HepG2 (cell line): ENCODE measurements around the gene IL3. TPM values are rescaled to one million over a fixed set of nuclear protein-coding genes. Genes with fewer than 3 reads are reported as not detected.
A peak's percentile ranks its signal among the peaks of the same experiment; 100 is the strongest.

Experiments
- ATAC-seq: fragments of 200-7000 bp; cut with Tn5 transposase; 3 replicates; pipeline ENCODE4 v1.9.1; 2020; ENCODE audit warnings: mild to moderate bottlenecking, moderate library complexity
- BruUV-seq: library from RNA; stranded (reverse); fragments of 400-500 nt; replicated peaks from 2 replicates; lab custom pipeline; 2021; lab: Mats Ljungman, UMichigan
- CTCF ChIA-PET: fragments of 300-600 bp; formaldehyde crosslinking; extraction: SDS; loops from one replicate; lab custom pipeline; 2021; ENCODE audit warnings: low total read pairs, inconsistent platforms, low intra/inter-chr PET ratio; lab: Yijun Ruan, JAX
- POLR2A ChIA-PET: fragments of 350-600 bp; sonication (Branson Sonifier 250); formaldehyde crosslinking; loops from one replicate; lab custom pipeline; 2020; ENCODE audit warnings: antibody characterized with exemption, inconsistent platforms; lab: Yijun Ruan, JAX
- DNase-seq: peaks from one replicate; pipeline ENCODE4 v3.0.0-alpha.2; 2015; ENCODE audit warnings: low spot score
- FAIRE-seq: peaks from 3 replicates; lab custom pipeline; 2011; peaks lifted over from hg19 to GRCh38; lab: Jason Lieb, UNC
- H2AFZ ChIP-seq: one replicate; pipeline ENCODE4 v1.6.1; 2011; ENCODE audit warnings: low read length, inconsistent platforms
- H3K27ac ChIP-seq: fragments of 300-600 bp; 3 replicates; pipeline ENCODE4 v1.8.0; 2011; ENCODE audit warnings: mixed run types, mild to moderate bottlenecking, mixed read lengths, low read length, inconsistent platforms; ENCODE audit not compliant: insufficient read depth; ENCODE audit errors: extremely low read length
- H3K27me3 ChIP-seq, 2 experiments: fragments of 200-600 bp in 1 of 2; 2 replicates in 1 of 2; 3 replicates in 1 of 2; pipeline versions ENCODE4 v1.6.0 to v1.8.0; 2011; ENCODE audit warnings: low read length in 2 of 2, mild to moderate bottlenecking in 2 of 2, moderate library complexity in 2 of 2, inconsistent platforms in 1 of 2; ENCODE audit not compliant: insufficient read depth in 2 of 2, control insufficient read depth in 1 of 2
- H3K36me3 ChIP-seq, 2 experiments: fragments of 200-600 bp in 1 of 2; replicated peaks in 1 of 2; 2 replicates in 1 of 2; 3 replicates in 1 of 2; pipeline versions ENCODE4 v1.5.1 to v1.8.0; 2011; ENCODE audit warnings: low read length in 2 of 2, inconsistent platforms in 1 of 2; ENCODE audit not compliant: insufficient read depth in 2 of 2, control insufficient read depth in 1 of 2
- H3K4me1 ChIP-seq: 2 replicates; pipeline ENCODE4 v1.5.1; 2012; ENCODE audit warnings: low read length, inconsistent platforms; ENCODE audit not compliant: insufficient read depth
- H3K4me2 ChIP-seq: 2 replicates; pipeline ENCODE4 v1.6.0; 2011; ENCODE audit warnings: low read depth, low read length, inconsistent platforms
- H3K4me3 ChIP-seq, 3 experiments: fragments of 200-600 bp in 1 of 3; sonication (generic), shearing (Covaris generic) in 1 of 3; replicated peaks in 1 of 3; 2 replicates each; pipeline ENCODE4 v1.5.1; 2011 to 2016; ENCODE audit warnings: low read length in 3 of 3, inconsistent platforms in 2 of 3, low read depth in 2 of 3, mild to moderate bottlenecking in 2 of 3, control low read depth in 1 of 3, mixed read lengths in 1 of 3; ENCODE audit not compliant: insufficient read depth in 1 of 3
- H3K79me2 ChIP-seq: one replicate; pipeline ENCODE4 v1.6.1; 2011; ENCODE audit warnings: low read length, inconsistent platforms; ENCODE audit not compliant: insufficient read depth
- H3K9ac ChIP-seq: 2 replicates; pipeline ENCODE4 v1.6.0; 2011; ENCODE audit warnings: mild to moderate bottlenecking, low read depth, low read length, inconsistent platforms; ENCODE audit not compliant: insufficient read depth
- H3K9me3 ChIP-seq: 2 replicates; pipeline ENCODE4 v1.5.1; 2012; ENCODE audit warnings: mild to moderate bottlenecking, low read length
- H4K20me1 ChIP-seq: 2 replicates; pipeline ENCODE4 v1.6.0; 2011; ENCODE audit warnings: inconsistent platforms, mild to moderate bottlenecking, low read length, moderate library complexity; ENCODE audit not compliant: insufficient read depth
- BCL6 ChIP-seq: IDR thresholded peaks from 2 replicates; pipeline ENCODE4 v1.6.1; 2016; ENCODE audit warnings: missing genetic modification reagents, missing compliant biosample characterization
- DR1 ChIP-seq: sonication (generic); formaldehyde crosslinking; IDR thresholded peaks from 2 replicates; pipeline ENCODE4 v1.8.0; 2021; ENCODE audit warnings: mild to moderate bottlenecking, missing genetic modification reagents, inconsistent platforms
- FOSL2 ChIP-seq: sonication (generic); formaldehyde crosslinking; IDR thresholded peaks from 2 replicates; pipeline ENCODE4 v1.4.0; 2020; ENCODE audit warnings: missing genetic modification reagents
- GATAD1 ChIP-seq: IDR thresholded peaks from 2 replicates; pipeline ENCODE4 v1.6.1; 2016; ENCODE audit warnings: missing genetic modification reagents, missing compliant biosample characterization
- MED13 ChIP-seq: sonication (generic); formaldehyde crosslinking; IDR thresholded peaks from 2 replicates; pipeline ENCODE4 v1.5.0; 2020; ENCODE audit warnings: missing genetic modification reagents
- NAIF1 ChIP-seq: sonication (generic); formaldehyde crosslinking; IDR thresholded peaks from 2 replicates; pipeline ENCODE4 v1.5.0; 2020; ENCODE audit warnings: mild to moderate bottlenecking, missing genetic modification reagents, borderline replicate concordance
- NR2F6 ChIP-seq, 2 experiments: IDR thresholded peaks; 2 replicates each; pipeline ENCODE4 v1.6.1; 2016; ENCODE audit warnings: antibody characterized with exemption in 1 of 2, mild to moderate bottlenecking in 1 of 2
- NRL ChIP-seq: sonication (generic); formaldehyde crosslinking; IDR thresholded peaks from 2 replicates; pipeline ENCODE4 v1.5.0; 2020; ENCODE audit warnings: missing genetic modification reagents, mild to moderate bottlenecking, moderate library complexity, borderline replicate concordance
- RAD21 ChIP-seq: fragments of 450-650 bp; formaldehyde crosslinking; IDR thresholded peaks from 2 replicates; pipeline ENCODE4 v1.5.0; 2020; ENCODE audit warnings: mild to moderate bottlenecking
- SMAD3 ChIP-seq: sonication (generic); formaldehyde crosslinking; IDR thresholded peaks from 2 replicates; pipeline ENCODE4 v1.4.0; 2020; ENCODE audit warnings: missing genetic modification reagents
- in situ Hi-C: cut with HindIII; loops from 2 replicates; pipeline ENCODE4 v1.10.0; 2017; ENCODE audit warnings: low pct_unique_long_range_greater_than_20kb; ENCODE audit not compliant: extremely low pct_ligation_motif_present
- intact Hi-C: fragments of 100-400 bp; cut with micrococcal nuclease; formaldehyde crosslinking; loops from one replicate; pipeline ENCODE4 v1.10.0; 2022; ENCODE audit not compliant: unreplicated experiment
- polyA plus RNA-seq, 8 experiments: library from polyadenylated mRNA; depleted of rRNA in 3 of 8; stranded (reverse) in 7 of 8; unstranded in 1 of 8; fragments of >200 nt; fragmentation: Illumina TruSeq in 4 of 8; extraction: Trizol in 4 of 8; gene quantifications; 2 replicates each; pipeline versions ENCODE4 v1.2.1 to v1.2.3, GENCODE V29; 2011 to 2016; ENCODE audit warnings: low read depth in 4 of 8, missing spikeins in 1 of 8, mixed read lengths in 1 of 8; ENCODE audit not compliant: insufficient read depth in 1 of 8
- total RNA-seq, 5 experiments: library from RNA; depleted of rRNA; stranded (reverse); fragments of >200 nt; fragmentation: Illumina TruSeq; extraction: Trizol; gene quantifications; 2 replicates each; pipeline ENCODE4 v1.2.3, GENCODE V29; 2016; ENCODE audit warnings: low read depth in 1 of 5
- TF ChIP-seq, protein P1 (sequence below): sonication (generic); formaldehyde crosslinking; IDR thresholded peaks from 2 replicates; pipeline ENCODE4 v1.4.0; 2020; ENCODE audit warnings: missing genetic modification reagents, borderline replicate concordance
- TF ChIP-seq, protein P2 (sequence below): sonication (generic); formaldehyde crosslinking; IDR thresholded peaks from 2 replicates; pipeline ENCODE4 v1.5.0; 2020; ENCODE audit warnings: mild to moderate bottlenecking, missing genetic modification reagents
- TF ChIP-seq, protein P3 (sequence below): conservative IDR thresholded peaks from 2 replicates; pipeline ENCODE4 v1.6.1; 2018; ENCODE audit warnings: missing genetic modification reagents
- TF ChIP-seq, protein P4 (sequence below): sonication (generic); formaldehyde crosslinking; IDR thresholded peaks from 2 replicates; pipeline ENCODE4 v1.4.0; 2020; ENCODE audit warnings: missing genetic modification reagents
- TF ChIP-seq, protein P5 (sequence below): sonication (generic); formaldehyde crosslinking; IDR thresholded peaks from 2 replicates; pipeline ENCODE4 v1.4.0; 2020; ENCODE audit warnings: missing genetic modification reagents

IL3 gene
- total and polyA plus RNA-seq, 2 of the 13 experiments (the other 11 are each of a cell fraction or from before 2014, with no cell fraction given) = not detected

DNA sequence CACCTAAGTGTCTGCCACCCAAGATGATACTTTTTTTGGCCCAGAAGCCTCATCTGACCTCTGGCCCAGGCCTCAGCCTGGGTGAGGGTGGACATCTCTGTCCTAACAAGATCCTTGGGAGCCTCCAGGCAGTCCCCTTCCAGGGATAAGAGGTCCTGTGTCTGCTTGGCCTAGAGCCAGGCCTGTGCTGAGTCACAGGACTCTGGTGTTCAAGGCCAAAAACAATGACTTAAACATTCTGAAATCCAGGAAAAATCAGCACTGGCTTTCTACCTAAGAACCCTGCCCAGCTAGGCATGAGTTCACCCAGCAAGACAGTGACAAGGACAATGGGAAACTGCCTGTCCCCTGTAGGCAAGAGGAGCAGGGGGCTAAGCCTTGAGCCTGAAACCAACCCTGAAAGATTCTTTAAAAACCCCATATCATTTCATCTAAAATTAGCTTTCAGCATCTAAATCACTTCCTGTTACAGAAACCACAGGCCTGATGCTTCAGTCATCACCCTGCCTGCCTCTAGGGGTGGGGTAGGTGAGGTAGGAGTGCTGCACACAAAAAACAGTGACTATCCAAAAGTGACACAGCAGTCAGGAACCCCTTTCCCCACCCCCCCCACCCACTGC, 43.0 kb downstream of the IL3 start:
- Histone ChIP-seq H4K20me1 (no peaks in the 10 kb centered on the region), H3K4me3 (no peak overlapping the region), H3K9ac (no peak overlapping the region), H3K36me3 (no peaks in the 10 kb centered on the region), H3K4me1 (peaks cover 8% of the 10 kb centered on the region; the same call in 1 of the 2 replicates), H2AFZ (no peak overlapping the region), H3K27me3 (no peaks in the 10 kb centered on the region; a peak in 1 of 5 replicates), H3K27ac (no peak overlapping the region), H3K9me3 (no peaks in the 10 kb centered on the region), H3K79me2 (no peaks in the 10 kb centered on the region), H3K4me2 (no peak overlapping the region)
- TF ChIP-seq NAIF1 (CRISPR knock-in tag) (no peak), NR2F6 (IDR thresholded peaks at IDR 0.05) (no peak), NR2F6 (CRISPR knock-in tag; IDR thresholded peaks at IDR 0.05) (no peak), NRL (CRISPR knock-in tag) (no peak), BCL6 (CRISPR knock-in tag) (peak; percentile 75), MED13 (no peak), DR1 (no peak), GATAD1 (no peak), SMAD3 (CRISPR knock-in tag) (no peak), RAD21 (no peak), FOSL2 (peak; percentile 78)
- TF ChIP-seq, protein P1, sequence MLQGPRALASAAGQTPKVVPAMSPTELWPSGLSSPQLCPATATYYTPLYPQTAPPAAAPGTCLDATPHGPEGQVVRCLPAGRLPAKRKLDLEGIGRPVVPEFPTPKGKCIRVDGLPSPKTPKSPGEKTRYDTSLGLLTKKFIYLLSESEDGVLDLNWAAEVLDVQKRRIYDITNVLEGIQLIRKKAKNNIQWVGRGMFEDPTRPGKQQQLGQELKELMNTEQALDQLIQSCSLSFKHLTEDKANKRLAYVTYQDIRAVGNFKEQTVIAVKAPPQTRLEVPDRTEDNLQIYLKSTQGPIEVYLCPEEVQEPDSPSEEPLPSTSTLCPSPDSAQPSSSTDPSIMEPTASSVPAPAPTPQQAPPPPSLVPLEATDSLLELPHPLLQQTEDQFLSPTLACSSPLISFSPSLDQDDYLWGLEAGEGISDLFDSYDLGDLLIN (CRISPR knock-in tag) = no peak
- TF ChIP-seq, protein P2, sequence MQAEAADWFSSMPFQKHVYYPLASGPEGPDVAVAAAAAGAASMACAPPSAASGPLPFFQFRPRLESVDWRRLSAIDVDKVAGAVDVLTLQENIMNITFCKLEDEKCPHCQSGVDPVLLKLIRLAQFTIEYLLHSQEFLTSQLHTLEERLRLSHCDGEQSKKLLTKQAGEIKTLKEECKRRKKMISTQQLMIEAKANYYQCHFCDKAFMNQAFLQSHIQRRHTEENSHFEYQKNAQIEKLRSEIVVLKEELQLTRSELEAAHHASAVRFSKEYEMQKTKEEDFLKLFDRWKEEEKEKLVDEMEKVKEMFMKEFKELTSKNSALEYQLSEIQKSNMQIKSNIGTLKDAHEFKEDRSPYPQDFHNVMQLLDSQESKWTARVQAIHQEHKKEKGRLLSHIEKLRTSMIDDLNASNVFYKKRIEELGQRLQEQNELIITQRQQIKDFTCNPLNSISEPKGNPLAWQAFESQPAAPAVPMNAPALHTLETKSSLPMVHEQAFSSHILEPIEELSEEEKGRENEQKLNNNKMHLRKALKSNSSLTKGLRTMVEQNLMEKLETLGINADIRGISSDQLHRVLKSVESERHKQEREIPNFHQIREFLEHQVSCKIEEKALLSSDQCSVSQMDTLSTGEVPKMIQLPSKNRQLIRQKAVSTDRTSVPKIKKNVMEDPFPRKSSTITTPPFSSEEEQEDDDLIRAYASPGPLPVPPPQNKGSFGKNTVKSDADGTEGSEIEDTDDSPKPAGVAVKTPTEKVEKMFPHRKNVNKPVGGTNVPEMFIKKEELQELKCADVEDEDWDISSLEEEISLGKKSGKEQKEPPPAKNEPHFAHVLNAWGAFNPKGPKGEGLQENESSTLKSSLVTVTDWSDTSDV (CRISPR knock-in tag) = no peak
- TF ChIP-seq, protein P3, sequence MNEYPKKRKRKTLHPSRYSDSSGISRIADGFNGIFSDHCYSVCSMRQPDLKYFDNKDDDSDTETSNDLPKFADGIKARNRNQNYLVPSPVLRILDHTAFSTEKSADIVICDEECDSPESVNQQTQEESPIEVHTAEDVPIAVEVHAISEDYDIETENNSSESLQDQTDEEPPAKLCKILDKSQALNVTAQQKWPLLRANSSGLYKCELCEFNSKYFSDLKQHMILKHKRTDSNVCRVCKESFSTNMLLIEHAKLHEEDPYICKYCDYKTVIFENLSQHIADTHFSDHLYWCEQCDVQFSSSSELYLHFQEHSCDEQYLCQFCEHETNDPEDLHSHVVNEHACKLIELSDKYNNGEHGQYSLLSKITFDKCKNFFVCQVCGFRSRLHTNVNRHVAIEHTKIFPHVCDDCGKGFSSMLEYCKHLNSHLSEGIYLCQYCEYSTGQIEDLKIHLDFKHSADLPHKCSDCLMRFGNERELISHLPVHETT (CRISPR knock-in tag) = no peak
- TF ChIP-seq, protein P4, sequence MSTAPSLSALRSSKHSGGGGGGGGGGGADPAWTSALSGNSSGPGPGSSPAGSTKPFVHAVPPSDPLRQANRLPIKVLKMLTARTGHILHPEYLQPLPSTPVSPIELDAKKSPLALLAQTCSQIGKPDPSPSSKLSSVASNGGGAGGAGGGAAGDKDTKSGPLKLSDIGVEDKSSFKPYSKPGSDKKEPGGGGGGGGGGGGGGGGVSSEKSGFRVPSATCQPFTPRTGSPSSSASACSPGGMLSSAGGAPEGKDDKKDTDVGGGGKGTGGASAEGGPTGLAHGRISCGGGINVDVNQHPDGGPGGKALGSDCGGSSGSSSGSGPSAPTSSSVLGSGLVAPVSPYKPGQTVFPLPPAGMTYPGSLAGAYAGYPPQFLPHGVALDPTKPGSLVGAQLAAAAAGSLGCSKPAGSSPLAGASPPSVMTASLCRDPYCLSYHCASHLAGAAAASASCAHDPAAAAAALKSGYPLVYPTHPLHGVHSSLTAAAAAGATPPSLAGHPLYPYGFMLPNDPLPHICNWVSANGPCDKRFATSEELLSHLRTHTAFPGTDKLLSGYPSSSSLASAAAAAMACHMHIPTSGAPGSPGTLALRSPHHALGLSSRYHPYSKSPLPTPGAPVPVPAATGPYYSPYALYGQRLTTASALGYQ (CRISPR knock-in tag) = no peak
- TF ChIP-seq, protein P5, sequence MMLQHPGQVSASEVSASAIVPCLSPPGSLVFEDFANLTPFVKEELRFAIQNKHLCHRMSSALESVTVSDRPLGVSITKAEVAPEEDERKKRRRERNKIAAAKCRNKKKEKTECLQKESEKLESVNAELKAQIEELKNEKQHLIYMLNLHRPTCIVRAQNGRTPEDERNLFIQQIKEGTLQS (CRISPR knock-in tag) = 0 out of 2 replicates have a peak, but pooled peaks have one; percentile 23
- ATAC-seq (peak; percentile 62), DNase-seq (peak; percentile 48), FAIRE-seq (no peak)
- no TSS peak for BruUV-seq
- intact Hi-C loops = no loop called here
- POLR2A ChIA-PET = no interaction called here
- in situ Hi-C loops = no loop called here
- CTCF ChIA-PET = no interaction called here
